B cell (primary cell): Measurements from ENCODE around the gene LZTS2. TPM values are rescaled to one million over a fixed set of nuclear protein-coding genes. Genes with fewer than 3 reads are reported as not detected.

ENCODE experiments used
- ATAC-seq: fragments of 200-7000 bp; cut with Tn5 transposase; one replicate; pipeline ENCODE4 v1.10.0; 2021; ENCODE audit warnings: low read depth, mild to moderate bottlenecking, moderate number of reproducible peaks, moderate library complexity
- CTCF ChIA-PET: fragments of 350-600 bp; sonication (Branson Sonifier 250); formaldehyde crosslinking; loops from one replicate; lab custom pipeline; 2021; ENCODE audit warnings: antibody characterized with exemption, inconsistent platforms; lab: Charles Lee
- POLR2A ChIA-PET: fragments of 350-600 bp; sonication (Branson Sonifier 250); formaldehyde crosslinking; loops from one replicate; lab custom pipeline; 2021; ENCODE audit warnings: antibody characterized with exemption; lab: Charles Lee
- DNase-seq: peaks from one replicate; pipeline ENCODE4 v3.0.0; 2013
- H2AFZ ChIP-seq: 2 replicates; pipeline ENCODE4 v1.6.1; 2012; ENCODE audit warnings: mild to moderate bottlenecking, low read depth, low read length; ENCODE audit not compliant: insufficient read depth, poor library complexity, severe bottlenecking
- H3K27ac ChIP-seq, 2 donors: 1 replicate in 1 of 2; 2 replicates in 1 of 2; pipeline ENCODE4 v1.5.1; 2012 to 2013; ENCODE audit warnings: low read length in 2 of 2, mild to moderate bottlenecking in 2 of 2, moderate library complexity in 1 of 2
- H3K27me3 ChIP-seq, 4 experiments: fragments of 200-600 bp in 1 of 4; sonication (generic) in 1 of 4; replicated peaks in 1 of 4; 1 replicate in 2 of 4; 2 replicates in 2 of 4; pipeline versions ENCODE4 v1.6.1 to v1.7.0; 2013 to 2016; ENCODE audit warnings: low read length in 3 of 4, mild to moderate bottlenecking in 2 of 4, mixed read lengths in 1 of 4, moderate library complexity in 1 of 4; ENCODE audit not compliant: insufficient read depth in 4 of 4, control insufficient read depth in 3 of 4; ENCODE audit errors: control extremely low read depth in 1 of 4
- H3K36me3 ChIP-seq, 2 experiments: replicated peaks in 1 of 2; 1 replicate in 1 of 2; 2 replicates in 1 of 2; pipeline versions ENCODE4 v1.6.1 to v1.7.1; 2013; ENCODE audit warnings: low read length in 1 of 2; ENCODE audit not compliant: insufficient read depth in 2 of 2, control insufficient read depth in 1 of 2; ENCODE audit errors: control extremely low read depth in 1 of 2, extremely low read depth in 1 of 2
- H3K4me1 ChIP-seq, 2 donors: fragments of 200-600 bp in 1 of 2; sonication (generic) in 1 of 2; 1 replicate in 1 of 2; 2 replicates in 1 of 2; pipeline versions ENCODE4 v1.5.1 to v1.6.1; 2013 to 2017; ENCODE audit warnings: low read length in 2 of 2; ENCODE audit not compliant: control insufficient read depth in 2 of 2, insufficient read depth in 2 of 2
- H3K4me2 ChIP-seq: replicated peaks from 2 replicates; pipeline ENCODE3; 2012; ENCODE audit warnings: mild to moderate bottlenecking, low read depth, low read length; ENCODE audit not compliant: poor library complexity, severe bottlenecking
- H3K4me3 ChIP-seq, 5 experiments: fragments of 200-600 bp in 1 of 5; sonication (generic) in 1 of 5; 1 replicate in 3 of 5; 2 replicates in 2 of 5; pipeline versions ENCODE4 v1.5.1 to v1.7.0; 2011 to 2016; ENCODE audit warnings: low read length in 4 of 5, mild to moderate bottlenecking in 4 of 5, low read depth in 2 of 5, control low read depth in 1 of 5, moderate library complexity in 1 of 5; ENCODE audit not compliant: insufficient read depth in 1 of 5; ENCODE audit errors: control extremely low read depth in 1 of 5, extremely low read depth in 1 of 5
- H3K79me2 ChIP-seq: fragments of 200-600 bp; sonication (generic); one replicate; pipeline ENCODE4 v1.6.0; 2016; ENCODE audit warnings: low read length; ENCODE audit not compliant: control insufficient read depth, insufficient read depth
- H3K9ac ChIP-seq: fragments of 200-600 bp; sonication (generic); 2 replicates; pipeline ENCODE4 v1.6.1; 2017; ENCODE audit warnings: mild to moderate bottlenecking, low read length, moderate library complexity
- H3K9me3 ChIP-seq, 3 donors: one replicate each; pipeline versions ENCODE4 v1.6.1 to v1.7.1; 2013; ENCODE audit warnings: low read length in 2 of 3; ENCODE audit not compliant: control insufficient read depth in 2 of 3, insufficient read depth in 1 of 3; ENCODE audit errors: control extremely low read depth in 1 of 3
- H4K20me1 ChIP-seq: 2 replicates; pipeline ENCODE4 v1.6.0; 2012; ENCODE audit warnings: mild to moderate bottlenecking, low read length; ENCODE audit not compliant: insufficient read depth, control insufficient read depth, poor library complexity, severe bottlenecking
- H3K27ac Mint-ChIP-seq: one replicate; pipeline ENCODE4 v1.8.0; 2021; ENCODE audit warnings: mixed read lengths
- H3K27me3 Mint-ChIP-seq: one replicate; pipeline ENCODE4 v1.8.0; 2021; ENCODE audit warnings: mixed read lengths
- H3K4me1 Mint-ChIP-seq: one replicate; pipeline ENCODE4 v1.8.0; 2021; ENCODE audit warnings: mixed read lengths
- H3K4me3 Mint-ChIP-seq: one replicate; pipeline ENCODE4 v1.8.0; 2021; ENCODE audit warnings: mixed read lengths
- H3K9me3 Mint-ChIP-seq: one replicate; pipeline ENCODE4 v1.8.0; 2022; ENCODE audit warnings: mixed read lengths; ENCODE audit not compliant: insufficient read depth
- CTCF ChIP-seq: fragments of 200-600 bp; IDR thresholded peaks from one replicate; pipeline ENCODE4 v1.8.0; 2022; ENCODE audit warnings: antibody characterized with exemption, mild to moderate bottlenecking
- EZH2 ChIP-seq: IDR thresholded peaks from 2 replicates; pipeline ENCODE4 v1.6.1; 2012; ENCODE audit warnings: borderline replicate concordance, low read depth, mild to moderate bottlenecking, moderate library complexity, low read length; ENCODE audit not compliant: insufficient read depth, poor library complexity, severe bottlenecking
- WGBS: methylation state at CpG from one replicate; pipeline ENCODE4 v1.1.5; 2013; ENCODE audit warnings: missing lambda C conversion rate; ENCODE audit not compliant: insufficient coverage; 5-methylcytosine and 5-hydroxymethylcytosine counted together
- intact Hi-C: fragments of 100-400 bp; cut with micrococcal nuclease; formaldehyde crosslinking; loops from one replicate; pipeline ENCODE4 v1.10.0; 2022
- polyA plus RNA-seq: library from polyadenylated mRNA; depleted of rRNA; stranded (reverse); fragments of >200 nt; gene quantifications from 2 replicates; pipeline ENCODE4 v1.2.3, GENCODE V29; 2012
- total RNA-seq, 2 donors: library from RNA; stranded (reverse); fragments of 120-200 nt in 1 of 2; gene quantifications; 1 replicate in 1 of 2; 2 replicates in 1 of 2; pipeline versions ENCODE4 v1.2.3 to v1.2.4, GENCODE V29; 2013 to 2022

LZTS2 gene
- total and polyA plus RNA-seq, 2 donors (not counting 1 experiment from before 2014, with no cell fraction given), result 23.2 to 36.9 TPM

- Mint-ChIP-seq H3K9me3 (no peaks in the 10 kb centered on the region), H3K4me1 (peaks cover 15% of the 10 kb centered on the region), H3K27me3 (no peaks in the 10 kb centered on the region), H3K27ac (no peak overlapping the region), H3K4me3 (no peak overlapping the region)
- Histone ChIP-seq H3K4me2 (no peak overlapping the region), H2AFZ (no peak overlapping the region), H3K79me2 (no peaks in the 10 kb centered on the region), H3K9me3 (no peaks in the 10 kb centered on the region), H3K4me3 (no peak overlapping the region), H3K36me3 (peaks cover 4 to 33% of the 10 kb centered on the region in 2 experiments), H3K27ac (no peak overlapping the region), H3K9ac (no peak overlapping the region), H4K20me1 (no peaks in the 10 kb centered on the region), H3K4me1 (peaks cover 13 to 17% of the 10 kb centered on the region in 2 donors), H3K27me3 (no peaks in the 10 kb centered on the region)
- ChIA-PET POLR2A (no interaction called here), CTCF (interaction anchor here (0.6 to 5.4 kb wide), 4 partner anchors 33 to 53 kb away, joined by 3 to 21 read pairs (median 6); no protein-coding TSS in a partner anchor)
- TF ChIP-seq EZH2 (no peak), CTCF (no peak)
- WGBS, result 84% methylated on average over 4 of the region's 5 CpGs
- ATAC-seq, result no peak
- intact Hi-C loops, result no loop called here
- DNase-seq, result no peak
Measured at GRCh38 chr10:100965820-100966219, 33.8 kb upstream of the LZTS2 start.

- Histone ChIP-seq H3K4me3 (no peak overlapping the region), H3K9me3 (no peaks in the 10 kb centered on the region), H3K27ac (no peak overlapping the region), H4K20me1 (no peaks in the 10 kb centered on the region), H3K27me3 (no peaks in the 10 kb centered on the region), H2AFZ (no peak overlapping the region), H3K79me2 (no peaks in the 10 kb centered on the region), H3K4me2 (no peak overlapping the region), H3K9ac (no peak overlapping the region), H3K4me1 (peaks cover 13 to 17% of the 10 kb centered on the region in 2 donors), H3K36me3 (peaks cover 4 to 30% of the 10 kb centered on the region in 2 experiments)
- TF ChIP-seq CTCF (no peak), EZH2 (no peak)
- no peaks in the 10 kb centered on the region for H3K27me3 Mint-ChIP-seq
- WGBS, result 100% methylated on average over 1 of the region's 2 CpGs
- no peaks in the 10 kb centered on the region for H3K9me3 Mint-ChIP-seq
- no peak for ATAC-seq
- DNase-seq, result no peak
- H3K4me3 Mint-ChIP-seq, result no peak overlapping the region
- ChIA-PET CTCF (interaction anchor here (3.0 to 5.4 kb wide), 2 partner anchors 47 to 51 kb away, joined by 9 to 21 read pairs; no protein-coding TSS in a partner anchor), POLR2A (no interaction called here)
- peaks cover 16% of the 10 kb centered on the region for H3K4me1 Mint-ChIP-seq
- no peak overlapping the region for H3K27ac Mint-ChIP-seq
- intact Hi-C loops, result no loop called here
Measured at GRCh38 chr10:100966887-100967286, 32.7 kb upstream of the LZTS2 start.
